Medulla oblongata (tissue), 1 donor: ENCODE data around the gene ARL14EPL.

ENCODE experiments used
- DNase-seq: peaks from one replicate; pipeline ENCODE4 v3.0.0-alpha.2; 2015; ENCODE audit errors: extremely low spot score

ARL14EPL gene

DNA sequence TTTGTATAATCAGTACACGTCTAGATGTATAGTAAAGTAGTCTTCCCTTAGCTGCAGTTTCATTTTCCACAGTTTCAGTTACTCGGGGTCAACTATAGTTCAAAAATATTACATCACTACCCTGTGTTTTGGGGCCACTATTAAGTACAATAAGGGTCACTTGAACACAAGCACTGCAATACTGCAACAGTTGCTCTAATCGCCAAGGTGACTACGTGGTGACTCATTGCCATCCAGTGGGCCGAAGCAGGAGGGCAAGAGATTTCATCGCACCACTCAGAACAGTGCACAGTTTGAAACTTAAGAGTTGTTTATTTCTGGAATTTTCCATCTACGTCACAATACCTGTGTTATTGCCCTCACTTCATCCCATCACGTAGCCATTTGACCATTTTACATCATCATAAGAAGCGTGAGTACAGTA is at the start of gene ARL14EPL:
TSS of gene ARL14EPL (plus strand) at position 379 of the 424 bp plus-strand sequence. CDS start 18,994 bp downstream, outside the sequence.
- DNase-seq = peak; percentile 45

DNA sequence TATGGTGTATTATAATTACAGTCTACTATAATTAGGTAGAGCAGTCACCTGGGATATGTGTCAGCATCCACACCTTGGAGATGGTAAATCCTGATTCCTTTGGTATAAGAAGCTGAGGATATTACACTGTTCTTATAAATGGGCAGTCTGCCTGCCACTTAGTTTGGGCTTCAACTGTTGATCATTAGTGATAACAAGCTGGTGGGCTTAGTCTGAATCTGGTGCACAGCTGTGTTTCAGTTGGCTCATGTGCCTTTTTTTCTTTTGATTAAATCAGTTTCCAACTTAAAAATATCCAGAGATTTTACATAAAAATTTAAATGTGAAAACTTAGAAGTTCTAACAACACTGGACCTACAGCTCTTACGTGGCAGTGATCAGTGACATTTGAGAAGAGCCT is 48.8 kb upstream of the ARL14EPL start:
- DNase-seq = no peak

DNA sequence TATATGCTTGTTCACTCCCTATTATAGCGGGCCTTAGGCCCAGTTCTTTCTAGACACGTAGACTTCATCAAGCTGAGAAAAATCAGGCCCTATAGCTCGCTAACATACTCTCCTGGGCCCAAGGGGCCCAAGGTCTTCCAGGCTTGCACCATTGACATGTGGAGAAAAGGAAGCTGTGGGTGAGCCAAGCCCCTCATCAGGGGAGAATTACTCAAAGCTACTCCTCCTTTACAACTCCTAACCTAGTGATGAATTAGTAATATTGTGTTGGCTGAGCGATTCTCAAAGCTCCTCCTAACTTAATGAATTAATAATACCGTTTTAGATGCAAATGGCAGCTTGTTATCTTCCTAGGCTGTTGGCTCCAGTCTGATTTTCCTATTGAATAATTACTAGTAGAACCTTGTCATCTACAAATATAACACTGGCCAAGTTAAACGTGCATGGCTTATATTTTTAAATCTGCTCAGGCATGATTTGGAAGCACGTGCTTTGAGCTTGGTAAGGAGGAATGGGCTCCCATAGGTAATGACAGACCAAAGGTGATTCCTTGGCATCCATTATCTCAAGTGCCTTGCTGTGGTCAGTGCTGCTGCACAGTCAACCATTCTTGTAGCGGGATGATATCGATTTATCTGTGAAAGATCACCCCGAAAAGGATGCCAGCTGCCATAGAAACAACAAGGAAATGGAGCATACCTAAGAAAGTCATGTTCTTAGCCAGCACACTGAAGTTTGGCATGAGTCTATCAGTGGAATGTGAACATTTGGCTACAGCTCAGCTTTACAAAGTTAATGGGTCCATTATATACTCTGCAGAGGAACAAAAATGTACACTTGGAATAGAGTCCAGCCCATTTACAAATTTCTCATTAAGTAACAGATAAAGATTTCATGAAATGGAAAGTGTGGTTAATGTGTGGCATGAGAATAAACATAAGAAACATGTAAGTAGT is 46.2 kb upstream of the ARL14EPL start:
- DNase-seq = no peak

- DNase-seq = no peak
Observed at GRCh38 chr5:115988002-115988401, 44.3 kb upstream of the ARL14EPL start.

GRCh38 chr5:115992848-115993350 is 39.4 kb upstream of the ARL14EPL start:
- no peak for DNase-seq

DNA sequence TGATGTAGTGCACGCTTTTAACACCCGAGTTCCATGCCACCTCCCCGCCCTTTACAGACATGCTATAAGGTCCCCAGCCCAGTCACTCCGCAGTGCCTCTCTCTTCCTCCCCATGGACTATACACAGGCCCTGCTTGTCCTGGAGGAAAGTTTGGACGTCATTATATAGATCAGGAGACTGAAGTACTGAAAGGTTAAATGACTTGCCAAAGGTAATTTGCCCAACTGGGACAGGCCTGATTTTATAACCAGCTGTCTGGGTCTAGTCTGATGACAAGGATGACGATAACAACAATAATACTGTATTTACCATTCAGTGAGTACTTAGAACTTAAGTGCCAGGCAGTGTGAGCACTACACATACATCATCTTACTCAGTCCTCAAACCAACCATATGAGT is 36.9 kb upstream of the ARL14EPL start:
- DNase-seq = no peak

DNA sequence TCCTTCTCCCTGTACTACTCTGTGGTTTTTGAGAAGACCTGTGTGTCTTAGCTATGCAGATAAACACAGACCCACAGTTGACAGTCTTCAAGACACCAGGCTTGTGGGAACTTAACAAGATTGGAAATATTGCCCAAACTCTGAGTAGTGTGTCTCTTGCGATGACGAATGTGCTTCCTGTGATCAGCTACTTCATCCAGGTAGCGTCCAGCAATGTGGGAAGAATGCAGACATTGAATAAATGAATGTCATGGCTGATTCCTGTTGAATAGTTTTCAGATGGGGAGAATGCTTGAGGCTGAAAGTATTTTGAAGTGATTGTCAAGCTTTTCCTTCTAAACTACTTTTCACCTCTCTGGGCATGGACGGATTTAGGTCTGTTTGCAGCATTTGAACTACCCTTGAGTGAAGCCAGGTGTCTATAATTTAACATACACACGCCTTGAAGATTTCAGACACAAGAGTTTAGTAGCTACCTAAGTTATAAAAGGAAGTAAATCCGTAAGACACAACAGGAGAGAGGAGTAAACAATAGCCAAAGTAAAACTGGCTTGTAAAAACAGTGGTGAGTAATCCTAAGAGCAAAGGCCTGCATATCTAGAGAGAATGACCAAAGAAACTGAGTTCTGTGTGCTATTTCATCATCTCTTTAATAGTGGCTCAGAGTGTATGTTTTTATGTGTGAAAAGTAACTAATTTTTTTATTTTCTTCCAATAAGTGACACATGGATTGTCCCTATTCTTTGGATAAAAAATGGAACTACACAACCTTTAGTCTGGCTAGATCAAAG is 30.0 kb upstream of the ARL14EPL start:
- no peak for DNase-seq

- no peak for DNase-seq
Observed at GRCh38 chr5:116004248-116004647, 28.0 kb upstream of the ARL14EPL start.

GRCh38 chr5:116009806-116010205 is 22.5 kb upstream of the ARL14EPL start:
- no peak for DNase-seq

- no peak for DNase-seq
Observed at GRCh38 chr5:116011046-116011445, 21.2 kb upstream of the ARL14EPL start.

GRCh38 chr5:116013207-116013785 is 19.0 kb upstream of the ARL14EPL start:
- DNase-seq = no peak

DNA sequence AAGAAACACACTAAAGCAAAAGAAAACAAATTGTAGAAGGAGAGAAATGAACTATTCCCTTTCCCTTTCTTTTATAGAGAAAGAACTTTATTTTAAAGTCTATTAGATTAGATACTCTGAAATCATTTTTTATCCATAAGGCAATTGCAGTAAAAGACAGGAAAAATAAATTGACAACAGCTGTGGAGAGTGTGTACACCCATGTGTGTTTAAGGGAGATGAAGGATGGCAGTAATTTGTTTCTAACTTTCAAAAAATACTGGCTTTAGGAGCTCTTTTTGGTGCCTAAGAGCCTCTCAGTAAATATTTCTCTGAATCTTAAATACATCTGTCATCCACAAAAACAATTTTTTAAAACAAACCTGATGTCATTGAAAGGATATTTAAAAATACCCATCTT is 18.3 kb upstream of the ARL14EPL start:
- no peak for DNase-seq

DNA sequence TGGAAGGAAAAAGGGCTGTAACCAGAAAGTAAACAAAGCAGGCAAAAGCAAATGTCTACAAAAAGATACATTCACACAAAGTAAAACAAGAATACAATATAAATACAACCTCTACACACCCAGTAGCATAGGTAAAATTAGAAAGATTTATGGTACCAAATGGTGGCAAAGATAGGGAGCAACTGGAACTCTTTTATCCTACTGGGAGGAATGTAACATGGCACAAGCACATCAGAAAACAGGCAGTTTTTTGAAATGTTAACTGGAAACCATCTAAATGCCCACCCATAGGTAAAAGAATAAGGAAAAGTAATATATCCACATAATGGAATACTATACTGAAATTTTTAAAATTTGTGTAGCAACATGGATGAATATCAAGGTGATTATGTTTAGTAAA is 8.7 kb upstream of the ARL14EPL start:
- DNase-seq = no peak

DNA sequence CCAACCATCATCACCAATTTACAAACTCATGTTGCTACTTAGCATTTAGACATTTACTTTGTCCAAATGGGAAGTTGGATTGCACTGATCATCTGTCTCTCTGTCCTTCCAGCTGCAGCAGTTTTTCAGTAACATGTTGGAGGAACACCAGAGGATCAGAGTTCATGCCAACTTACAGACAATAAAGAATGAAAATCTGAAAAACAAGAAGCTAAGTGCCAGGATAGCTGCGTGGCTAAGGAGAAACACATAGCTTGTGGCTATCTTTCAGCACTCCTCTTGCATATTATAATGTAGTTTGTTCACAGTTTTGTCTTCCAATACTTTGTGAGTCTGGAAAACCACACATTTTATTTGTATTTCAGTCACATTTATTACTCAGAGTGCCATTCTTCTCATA is 6.4 kb upstream of the ARL14EPL start:
- peak; percentile 48 for DNase-seq

DNA sequence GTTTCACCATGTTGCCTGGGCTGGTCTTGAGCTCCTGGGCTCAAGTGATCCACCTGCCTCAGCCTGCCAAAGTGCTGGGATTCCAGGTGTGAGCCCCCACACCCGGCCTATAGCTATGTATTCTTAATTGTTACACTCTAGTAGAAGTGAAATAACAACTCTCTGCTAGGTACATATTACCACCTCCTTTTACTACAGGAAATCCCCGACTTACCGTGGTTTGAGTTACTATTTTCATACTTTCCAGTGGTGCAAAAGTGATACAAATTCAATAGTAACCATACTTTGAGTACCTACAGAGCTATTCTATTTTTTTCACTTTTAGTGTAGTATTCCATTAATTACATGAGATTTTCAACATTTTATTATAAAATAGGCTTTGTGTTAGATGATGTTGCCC is 719 bp downstream of the ARL14EPL start:
- DNase-seq = no peak

GRCh38 chr5:116035123-116035522 is 2.9 kb downstream of the ARL14EPL start:
- DNase-seq = no peak

DNA sequence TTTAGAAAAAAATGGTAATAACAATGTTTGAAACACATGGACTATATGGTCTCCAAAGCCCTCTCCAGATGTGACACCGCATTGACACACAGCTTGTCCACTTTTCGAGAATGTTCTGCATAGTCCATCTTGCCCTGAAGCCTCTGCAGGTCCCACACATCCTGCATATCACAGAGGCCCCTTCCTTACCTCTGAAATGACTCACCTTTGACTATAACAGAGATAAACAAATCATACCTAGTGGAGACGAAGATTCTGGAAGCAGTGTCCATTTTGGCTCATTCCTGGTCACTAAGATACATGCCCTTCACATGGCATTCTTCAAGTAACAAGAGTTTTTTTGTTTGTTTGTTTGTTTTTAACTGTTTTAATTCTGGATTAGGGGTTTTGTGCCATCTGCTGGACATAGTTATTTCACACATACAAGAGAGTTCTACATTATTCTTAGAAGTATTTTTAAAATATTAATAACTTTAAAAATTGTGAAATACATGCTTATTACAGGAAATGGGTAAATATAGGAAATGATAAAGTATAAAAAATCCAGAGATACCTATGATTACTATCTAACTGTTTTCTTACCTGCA is 5.1 kb downstream of the ARL14EPL start:
- DNase-seq = no peak

- no peak for DNase-seq
Observed at GRCh38 chr5:116038817-116039216, 6.5 kb downstream of the ARL14EPL start.

GRCh38 chr5:116042375-116042774 is 10.1 kb downstream of the ARL14EPL start:
- DNase-seq = no peak

GRCh38 chr5:116044073-116044472 is 11.8 kb downstream of the ARL14EPL start:
- DNase-seq = no peak

DNA sequence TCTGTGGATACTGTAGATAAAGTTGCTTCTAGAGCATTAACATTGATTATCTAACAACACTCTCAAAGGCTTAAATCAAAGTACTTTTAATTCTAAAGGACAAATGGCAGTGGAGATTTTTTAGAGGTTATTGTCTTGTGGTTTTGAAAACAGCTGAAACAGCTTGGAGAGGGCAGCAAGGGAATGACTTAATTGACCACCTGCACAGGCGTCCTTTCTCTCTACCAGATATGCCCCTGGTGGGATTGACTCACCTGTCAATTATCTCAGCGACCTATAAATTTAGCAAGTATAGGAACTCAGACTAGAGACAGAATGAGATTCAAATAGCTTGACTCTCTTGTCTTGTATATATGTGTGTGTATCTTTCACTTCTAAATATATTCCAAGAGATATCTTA is 13.5 kb downstream of the ARL14EPL start:
- DNase-seq = no peak

GRCh38 chr5:116046261-116046660 is 14.0 kb downstream of the ARL14EPL start:
- no peak for DNase-seq
